HCT116 (cell line): Measurements from ENCODE around the gene MGRN1.

Experiments used
- CTCF ChIP-seq, 3 experiments: fragments of 200-600 bp in 1 of 3; sonication (generic) in 1 of 3; IDR thresholded peaks in 2 of 3; conservative IDR thresholded peaks in 1 of 3; 2 replicates each; pipeline ENCODE4 v1.5.1; 2012 to 2017; ENCODE audit warnings: low read depth in 2 of 3, low read length in 2 of 3, antibody characterized with exemption in 1 of 3, borderline replicate concordance in 1 of 3, control low read depth in 1 of 3, mild to moderate bottlenecking in 1 of 3, mixed read lengths in 1 of 3, mixed run types in 1 of 3, moderate library complexity in 1 of 3; ENCODE audit not compliant: insufficient read depth in 1 of 3
- EZH2 ChIP-seq: fragments of 200-600 bp; sonication (generic); IDR thresholded peaks from 2 replicates; pipeline ENCODE4 v1.6.1; 2017; ENCODE audit warnings: antibody characterized with exemption, mixed run types
- FOSL1 ChIP-seq: IDR thresholded peaks from 2 replicates; pipeline ENCODE4 v1.6.1; 2012; ENCODE audit warnings: low read depth
- POLR2AphosphoS5 ChIP-seq: IDR thresholded peaks from 2 replicates; pipeline ENCODE4 v1.6.1; 2011; ENCODE audit warnings: mild to moderate bottlenecking, low read depth, low read length, moderate library complexity

GRCh38 chr16:4664538-4665418 is 40.2 kb downstream of the MGRN1 start:
- TF ChIP-seq EZH2: no peak
- no peak for TF ChIP-seq CTCF (IDR thresholded peaks at IDR 0.05 in 2 of 3, conservative IDR thresholded peaks at IDR 0.05 in 1 of 3; ENCODE audit: borderline replicate concordance in 1 of 3, insufficient read depth in 1 of 3, low read depth in 2 of 3, low read length in 2 of 3)
- no peak for TF ChIP-seq FOSL1
- no peak for TF ChIP-seq POLR2AphosphoS5
